Neutrophil (primary cell): ENCODE measurements around the gene ACY1.

ENCODE experiments used
- H3K27ac ChIP-seq: fragments of 200-600 bp; sonication (generic); 2 replicates; pipeline ENCODE4 v1.5.1; 2016; ENCODE audit warnings: mild to moderate bottlenecking, moderate library complexity
- H3K27me3 ChIP-seq: fragments of 200-600 bp; sonication (generic); 2 replicates; pipeline ENCODE4 v1.6.0; 2016; ENCODE audit warnings: mild to moderate bottlenecking
- H3K36me3 ChIP-seq: fragments of 200-600 bp; sonication (generic); 2 replicates; pipeline ENCODE4 v1.5.1; 2017
- H3K4me1 ChIP-seq, 2 experiments: fragments of 200-600 bp in 1 of 2; sonication (generic) in 1 of 2; 1 replicate in 1 of 2; 2 replicates in 1 of 2; pipeline versions ENCODE4 v1.5.1 to v1.6.1; 2013 to 2016; ENCODE audit warnings: low read depth in 1 of 2, low read length in 1 of 2, mild to moderate bottlenecking in 1 of 2, moderate library complexity in 1 of 2; ENCODE audit not compliant: control insufficient read depth in 1 of 2, insufficient read depth in 1 of 2
- H3K4me3 ChIP-seq, 2 experiments: fragments of 200-600 bp in 1 of 2; sonication (generic) in 1 of 2; 1 replicate in 1 of 2; 2 replicates in 1 of 2; pipeline ENCODE4 v1.5.1; 2013 to 2016; ENCODE audit warnings: low read depth in 1 of 2, low read length in 1 of 2, mild to moderate bottlenecking in 1 of 2, moderate library complexity in 1 of 2
- H3K9me3 ChIP-seq: fragments of 200-600 bp; sonication (generic); 2 replicates; pipeline ENCODE4 v1.5.1; 2016
- CTCF ChIP-seq: fragments of 200-600 bp; sonication (generic); IDR thresholded peaks from 2 replicates; pipeline ENCODE4 v1.5.1; 2016; ENCODE audit warnings: antibody characterized with exemption

Gene ACY1

GRCh38 chr3:52024765-52025452, 41.6 kb downstream of the ACY1 start:
- H3K27me3 ChIP-seq = no peaks in the 10 kb centered on the region
- no peak overlapping the region for H3K27ac ChIP-seq
- H3K4me1 ChIP-seq = no peaks in the 10 kb centered on the region
- no peaks in the 10 kb centered on the region for H3K9me3 ChIP-seq
- TF ChIP-seq CTCF = no peak
- H3K4me3 ChIP-seq = no peak overlapping the region
- H3K36me3 ChIP-seq = no peaks in the 10 kb centered on the region

GRCh38 chr3:52025453-52025852, 42.1 kb downstream of the ACY1 start:
- H3K9me3 ChIP-seq = no peaks in the 10 kb centered on the region
- no peaks in the 10 kb centered on the region for H3K36me3 ChIP-seq
- no peaks in the 10 kb centered on the region for H3K27me3 ChIP-seq
- no peak overlapping the region for H3K27ac ChIP-seq
- TF ChIP-seq CTCF = no peak
- no peak overlapping the region for H3K4me3 ChIP-seq
- H3K4me1 ChIP-seq = no peaks in the 10 kb centered on the region

- H3K4me1 ChIP-seq = no peaks in the 10 kb centered on the region
- TF ChIP-seq CTCF = no peak
Observed at GRCh38 chr3:52026041-52026440, 42.7 kb downstream of the ACY1 start.

GRCh38 chr3:52028572-52028971, 45.2 kb downstream of the ACY1 start:
- Histone ChIP-seq H3K4me1 (no peaks in the 10 kb centered on the region), H3K27me3 (no peaks in the 10 kb centered on the region), H3K27ac (no peak overlapping the region), H3K36me3 (no peaks in the 10 kb centered on the region), H3K9me3 (no peaks in the 10 kb centered on the region), H3K4me3 (no peak overlapping the region)
- no peak for TF ChIP-seq CTCF

More at GRCh38 chr3:52026041-52026440, 42.7 kb downstream of the ACY1 start:
- Histone ChIP-seq H3K27me3 (no peaks in the 10 kb centered on the region), H3K36me3 (no peaks in the 10 kb centered on the region), H3K4me3 (no peak overlapping the region), H3K27ac (no peak overlapping the region), H3K9me3 (no peaks in the 10 kb centered on the region)

GRCh38 chr3:52029053-52029452, 45.7 kb downstream of the ACY1 start:
- Histone ChIP-seq H3K36me3 (no peaks in the 10 kb centered on the region), H3K4me1 (no peaks in the 10 kb centered on the region), H3K27ac (no peak overlapping the region), H3K9me3 (no peaks in the 10 kb centered on the region), H3K27me3 (no peaks in the 10 kb centered on the region), H3K4me3 (no peak overlapping the region)
- no peak for TF ChIP-seq CTCF

GRCh38 chr3:52029535-52029934, 46.2 kb downstream of the ACY1 start:
- H3K27me3 ChIP-seq = no peaks in the 10 kb centered on the region
- TF ChIP-seq CTCF = no peak
- H3K27ac ChIP-seq = no peak overlapping the region
- no peaks in the 10 kb centered on the region for H3K4me1 ChIP-seq
- H3K4me3 ChIP-seq = no peak overlapping the region
- H3K9me3 ChIP-seq = no peaks in the 10 kb centered on the region
- no peaks in the 10 kb centered on the region for H3K36me3 ChIP-seq
